Neuron (in vitro differentiated cells): ENCODE measurements around the gene ZNF473.
A peak's percentile ranks its signal among the peaks of the same experiment; 100 is the strongest.

ENCODE experiments used
- H2AFZ ChIP-seq: one replicate; pipeline ENCODE4 v1.6.1; 2013; ENCODE audit warnings: low read depth, mild to moderate bottlenecking, inconsistent platforms, low read length, moderate library complexity
- H3K27me3 ChIP-seq: one replicate; pipeline ENCODE4 v1.6.1; 2013; ENCODE audit warnings: low read length; ENCODE audit not compliant: insufficient read depth
- H3K36me3 ChIP-seq: one replicate; pipeline ENCODE4 v1.6.1; 2013; ENCODE audit warnings: low read length; ENCODE audit not compliant: insufficient read depth
- H3K4me1 ChIP-seq: one replicate; pipeline ENCODE4 v1.6.1; 2013; ENCODE audit warnings: low read length; ENCODE audit not compliant: insufficient read depth
- H3K4me3 ChIP-seq: 2 replicates; pipeline ENCODE4 v1.5.1; 2013; ENCODE audit warnings: mild to moderate bottlenecking, low read length, moderate library complexity
- H3K9me3 ChIP-seq: one replicate; pipeline ENCODE4 v1.6.1; 2013; ENCODE audit warnings: low read length

ZNF473 gene

GRCh38 chr19:50025794-50026549, at the start of gene ZNF473:
TSS of gene ZNF473 (plus strand) at chr19:50026005. CDS start at chr19:50031083, 5,078 bp downstream.
- Histone ChIP-seq H3K27me3 (no peaks in the 10 kb centered on the region), H3K4me1 (peaks cover 8% of the 10 kb centered on the region), H3K9me3 (peaks cover 2% of the 10 kb centered on the region), H3K36me3 (peaks cover 8% of the 10 kb centered on the region), H3K4me3 (peak within 1 kb of the TSS; percentile 84), H2AFZ (peak within 1 kb of the TSS; percentile 71)

DNA sequence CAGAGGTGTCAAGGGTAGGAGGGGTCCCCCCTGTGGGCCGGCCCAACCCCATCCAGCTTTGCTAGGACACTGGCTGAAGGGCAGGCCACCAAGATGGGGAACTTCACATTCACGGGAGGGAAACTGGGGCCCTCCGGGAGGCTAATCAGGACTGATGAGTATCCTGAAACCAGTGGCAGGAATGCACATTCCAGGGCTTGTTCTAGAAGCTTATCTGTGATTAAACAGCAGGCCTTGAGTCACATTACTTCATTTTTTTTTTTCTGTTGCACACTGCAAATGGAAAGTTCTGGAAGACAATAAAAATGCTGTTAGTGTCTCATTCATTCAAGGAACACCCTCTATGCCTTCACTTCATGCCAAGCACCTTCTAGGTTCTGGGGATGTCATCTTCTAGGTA, 49.3 kb upstream of the ZNF473 start:
- peaks cover 9% of the 10 kb centered on the region for H3K36me3 ChIP-seq
- H3K9me3 ChIP-seq: no peaks in the 10 kb centered on the region
- no peak overlapping the region for H3K4me3 ChIP-seq
- H2AFZ ChIP-seq: no peak overlapping the region
- no peaks in the 10 kb centered on the region for H3K4me1 ChIP-seq
- no peaks in the 10 kb centered on the region for H3K27me3 ChIP-seq

- H3K27me3 ChIP-seq: no peaks in the 10 kb centered on the region
- H3K9me3 ChIP-seq: no peaks in the 10 kb centered on the region
- H3K4me1 ChIP-seq: no peaks in the 10 kb centered on the region
- H2AFZ ChIP-seq: no peak overlapping the region
- no peak overlapping the region for H3K4me3 ChIP-seq
- peaks cover 9% of the 10 kb centered on the region for H3K36me3 ChIP-seq
These were observed 48.7 kb upstream of the ZNF473 start for GRCh38 chr19:49977076-49977475.

- Histone ChIP-seq H3K9me3 (no peaks in the 10 kb centered on the region), H3K27me3 (no peaks in the 10 kb centered on the region), H3K36me3 (peaks cover 9% of the 10 kb centered on the region), H3K4me1 (no peaks in the 10 kb centered on the region), H3K4me3 (no peak overlapping the region), H2AFZ (no peak overlapping the region)
These were observed 47.9 kb upstream of the ZNF473 start for GRCh38 chr19:49977881-49978280.

DNA sequence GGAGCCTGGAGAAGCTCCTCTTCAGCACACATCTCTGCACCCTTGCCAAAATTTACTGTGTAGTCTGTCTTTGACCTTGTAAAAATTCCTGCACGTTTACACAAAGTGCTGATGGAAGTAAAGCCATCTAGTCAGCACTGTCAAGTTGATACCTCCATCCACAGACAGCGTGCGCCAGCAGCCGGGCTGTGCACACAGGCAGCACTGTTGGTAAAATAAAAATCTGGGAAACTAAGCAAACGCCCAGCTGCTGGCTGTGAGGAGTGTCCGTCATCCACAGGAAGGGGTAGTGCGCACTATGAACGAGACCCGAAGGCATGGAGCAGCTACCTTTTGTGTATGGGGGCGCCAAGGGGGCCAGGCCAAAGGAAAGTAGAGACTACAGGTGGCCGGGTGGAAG, 47.5 kb upstream of the ZNF473 start:
- Histone ChIP-seq H3K4me1 (no peaks in the 10 kb centered on the region), H3K4me3 (no peak overlapping the region), H3K9me3 (no peaks in the 10 kb centered on the region), H2AFZ (no peak overlapping the region), H3K36me3 (peaks cover 9% of the 10 kb centered on the region), H3K27me3 (no peaks in the 10 kb centered on the region)

- Histone ChIP-seq H3K27me3 (no peaks in the 10 kb centered on the region), H3K4me1 (no peaks in the 10 kb centered on the region), H3K36me3 (peaks cover 21% of the 10 kb centered on the region), H3K4me3 (no peak overlapping the region), H3K9me3 (no peaks in the 10 kb centered on the region), H2AFZ (no peak overlapping the region)
These were observed 43.9 kb upstream of the ZNF473 start for GRCh38 chr19:49981603-49982593.

- H3K9me3 ChIP-seq: no peaks in the 10 kb centered on the region
- no peak overlapping the region for H3K4me3 ChIP-seq
- H2AFZ ChIP-seq: no peak overlapping the region
- H3K36me3 ChIP-seq: peaks cover 27% of the 10 kb centered on the region
- no peaks in the 10 kb centered on the region for H3K4me1 ChIP-seq
- no peaks in the 10 kb centered on the region for H3K27me3 ChIP-seq
These were observed 42.1 kb upstream of the ZNF473 start for GRCh38 chr19:49983645-49984229.

DNA sequence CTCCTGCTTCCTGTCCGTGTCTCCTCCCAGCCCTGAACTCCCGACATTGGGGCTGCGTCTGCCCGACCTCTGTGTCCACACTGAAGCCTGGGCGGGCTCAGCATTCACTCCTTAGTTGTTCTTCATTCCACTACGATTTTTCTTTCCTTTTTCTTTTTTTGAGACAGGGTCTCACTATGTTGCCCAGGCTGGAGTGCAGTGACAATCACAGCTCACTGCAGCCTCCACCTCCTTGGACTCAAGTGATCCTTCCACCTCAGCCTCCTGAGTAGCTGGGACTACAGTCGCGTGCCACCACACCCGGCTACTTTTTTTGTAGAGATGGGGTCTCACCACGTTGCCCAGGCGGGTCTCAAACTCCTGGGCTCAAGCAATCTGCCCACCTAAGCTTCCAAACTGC, 41.3 kb upstream of the ZNF473 start:
- Histone ChIP-seq H3K9me3 (no peaks in the 10 kb centered on the region), H3K4me1 (no peaks in the 10 kb centered on the region), H3K36me3 (peaks cover 30% of the 10 kb centered on the region), H3K27me3 (no peaks in the 10 kb centered on the region), H2AFZ (no peak overlapping the region), H3K4me3 (no peak overlapping the region)

GRCh38 chr19:49985871-49986270, 39.9 kb upstream of the ZNF473 start:
- H2AFZ ChIP-seq: no peak overlapping the region
- H3K27me3 ChIP-seq: no peaks in the 10 kb centered on the region
- peaks cover 34% of the 10 kb centered on the region for H3K36me3 ChIP-seq
- no peak overlapping the region for H3K4me3 ChIP-seq
- H3K9me3 ChIP-seq: no peaks in the 10 kb centered on the region
- no peaks in the 10 kb centered on the region for H3K4me1 ChIP-seq

DNA sequence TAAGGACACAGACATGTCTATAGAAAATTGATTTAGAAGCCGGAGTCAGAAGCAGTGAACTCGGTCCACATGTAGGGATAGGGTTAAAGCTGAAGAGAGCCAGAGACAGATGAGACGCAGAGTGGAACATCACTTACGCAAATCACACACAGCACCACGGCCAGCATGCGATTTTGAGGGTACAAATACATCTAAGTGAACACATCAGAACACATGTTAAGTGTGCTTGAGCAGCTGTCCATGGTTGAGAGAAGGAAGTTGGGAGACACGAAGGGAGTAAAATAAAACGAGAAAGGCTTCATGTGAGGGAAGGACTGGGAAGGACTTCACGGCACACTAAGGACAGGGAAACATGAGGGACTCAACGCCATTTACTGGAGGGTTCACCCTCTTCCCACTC, 39.5 kb upstream of the ZNF473 start:
- H3K9me3 ChIP-seq: no peaks in the 10 kb centered on the region
- H3K4me1 ChIP-seq: no peaks in the 10 kb centered on the region
- no peaks in the 10 kb centered on the region for H3K27me3 ChIP-seq
- peaks cover 38% of the 10 kb centered on the region for H3K36me3 ChIP-seq
- no peak overlapping the region for H3K4me3 ChIP-seq
- no peak overlapping the region for H2AFZ ChIP-seq

DNA sequence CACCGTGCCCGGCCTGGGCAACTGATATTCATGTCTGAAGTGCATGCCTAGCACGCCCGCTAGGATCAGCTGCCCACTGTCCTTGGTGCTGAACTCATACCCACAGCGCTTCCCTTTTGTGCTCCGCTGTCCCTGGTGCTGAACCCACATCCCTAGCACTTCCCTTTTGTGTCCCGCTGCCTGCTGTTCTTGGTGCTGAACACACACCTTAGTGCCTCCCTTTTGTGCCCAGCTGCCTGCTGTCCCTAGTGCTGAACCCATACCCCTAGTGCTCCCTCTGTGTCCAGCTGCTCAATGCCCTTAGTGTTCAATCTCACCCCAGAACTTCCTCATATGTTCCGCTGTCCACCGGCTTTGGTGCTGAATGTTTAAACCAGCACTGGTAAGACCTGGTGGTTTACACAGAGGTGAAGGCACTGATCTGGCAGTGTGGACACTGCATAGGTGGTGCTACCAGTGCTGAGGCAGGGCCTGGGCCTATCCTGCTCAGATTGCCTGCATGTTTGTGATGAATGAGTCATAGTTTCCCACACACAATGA, 38.6 kb upstream of the ZNF473 start:
- H2AFZ ChIP-seq: no peak overlapping the region
- H3K27me3 ChIP-seq: no peaks in the 10 kb centered on the region
- H3K4me3 ChIP-seq: no peak overlapping the region
- no peaks in the 10 kb centered on the region for H3K4me1 ChIP-seq
- H3K9me3 ChIP-seq: no peaks in the 10 kb centered on the region
- H3K36me3 ChIP-seq: peaks cover 43% of the 10 kb centered on the region

DNA sequence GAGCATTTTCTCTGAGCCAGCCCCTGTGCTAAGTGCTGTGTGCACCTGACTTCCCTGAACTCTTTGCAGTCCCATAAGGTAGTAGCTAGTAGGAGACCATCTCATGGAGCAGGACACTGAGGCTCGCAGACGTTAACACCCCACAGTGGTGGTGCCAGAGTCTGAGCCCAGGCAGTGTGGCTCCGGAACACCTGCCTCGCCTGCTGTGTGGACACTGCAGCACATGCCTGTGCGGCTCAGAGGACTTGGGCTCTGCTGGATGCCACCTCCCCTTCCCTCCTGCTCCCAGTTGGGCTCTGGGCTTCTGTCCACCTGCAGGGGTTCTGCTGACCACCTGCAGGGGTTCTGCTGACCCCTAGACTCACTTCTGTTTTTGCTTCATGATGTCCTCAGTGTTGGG, 37.8 kb upstream of the ZNF473 start:
- H3K4me3 ChIP-seq: no peak overlapping the region
- H3K27me3 ChIP-seq: no peaks in the 10 kb centered on the region
- H2AFZ ChIP-seq: no peak overlapping the region
- peaks cover 50% of the 10 kb centered on the region for H3K36me3 ChIP-seq
- no peaks in the 10 kb centered on the region for H3K4me1 ChIP-seq
- H3K9me3 ChIP-seq: peaks cover 2% of the 10 kb centered on the region

GRCh38 chr19:49988433-49988832, 37.4 kb upstream of the ZNF473 start:
- no peaks in the 10 kb centered on the region for H3K4me1 ChIP-seq
- peaks cover 52% of the 10 kb centered on the region for H3K36me3 ChIP-seq
- H3K27me3 ChIP-seq: no peaks in the 10 kb centered on the region
- no peak overlapping the region for H3K4me3 ChIP-seq
- no peak overlapping the region for H2AFZ ChIP-seq
- H3K9me3 ChIP-seq: peaks cover 2% of the 10 kb centered on the region
